Islet of Langerhans (tissue), 1 donor: ENCODE measurements around the gene MTR.

Experiments used
- FAIRE-seq: peaks from one replicate; lab custom pipeline; 2011; peaks lifted over from hg19 to GRCh38; lab: Jason Lieb, UNC

Gene MTR

GRCh38 chr1:236795035-236795756, at the start of gene MTR:
Gene MTR, plus strand, starts transcription at chr1:236795292. Its CDS starts 412 bp downstream, at chr1:236795704.
- peak; percentile 93 for FAIRE-seq

- no peak for FAIRE-seq
Measured at GRCh38 chr1:236746785-236747184, 48.3 kb upstream of the MTR start.

GRCh38 chr1:236747311-236747985, 47.6 kb upstream of the MTR start:
- FAIRE-seq, result no peak

- no peak for FAIRE-seq
Measured at GRCh38 chr1:236748268-236748870, 46.7 kb upstream of the MTR start.

- no peak for FAIRE-seq
Measured at GRCh38 chr1:236750928-236751327, 44.2 kb upstream of the MTR start.

GRCh38 chr1:236751385-236751784, 43.7 kb upstream of the MTR start:
- no peak for FAIRE-seq

GRCh38 chr1:236751935-236752334, 43.2 kb upstream of the MTR start:
- FAIRE-seq, result no peak

GRCh38 chr1:236753516-236753915, 41.6 kb upstream of the MTR start:
- FAIRE-seq, result no peak

- FAIRE-seq, result no peak
Measured at GRCh38 chr1:236753964-236754363, 41.1 kb upstream of the MTR start.

GRCh38 chr1:236754525-236755210, 40.4 kb upstream of the MTR start:
- FAIRE-seq, result no peak

GRCh38 chr1:236757640-236758039, 37.5 kb upstream of the MTR start:
- FAIRE-seq, result no peak

GRCh38 chr1:236759252-236759859, 35.7 kb upstream of the MTR start:
- peak; percentile 86 for FAIRE-seq

- FAIRE-seq, result no peak
Measured at GRCh38 chr1:236760480-236760879, 34.6 kb upstream of the MTR start.

- FAIRE-seq, result no peak
Measured at GRCh38 chr1:236760986-236761385, 34.1 kb upstream of the MTR start.

GRCh38 chr1:236761397-236762132, 33.5 kb upstream of the MTR start:
- no peak for FAIRE-seq

GRCh38 chr1:236762410-236762809, 32.7 kb upstream of the MTR start:
- no peak for FAIRE-seq

GRCh38 chr1:236765831-236766230, 29.3 kb upstream of the MTR start:
- FAIRE-seq, result no peak

- no peak for FAIRE-seq
Measured at GRCh38 chr1:236766506-236766905, 28.6 kb upstream of the MTR start.

GRCh38 chr1:236767276-236767675, 27.8 kb upstream of the MTR start:
- FAIRE-seq, result no peak

GRCh38 chr1:236768601-236769000, 26.5 kb upstream of the MTR start:
- FAIRE-seq, result no peak

GRCh38 chr1:236773919-236774318, 21.2 kb upstream of the MTR start:
- FAIRE-seq, result no peak

GRCh38 chr1:236774926-236775325, 20.2 kb upstream of the MTR start:
- FAIRE-seq, result no peak
